PC-3 (cell line): ENCODE results near the gene AK1. TPM values are rescaled to one million over a fixed set of nuclear protein-coding genes. Genes with fewer than 3 reads are reported as not detected.
"Not testable (repeated sequence)": the region's sequence is repeated elsewhere in the genome, so short reads cannot be mapped to it uniquely, and the experiment has no call there.

Experiments
- ATAC-seq: fragments of 200-7000 bp; cut with Tn5 transposase; 2 replicates; pipeline ENCODE4 v1.9.1; 2020; ENCODE audit warnings: mild to moderate bottlenecking, moderate library complexity
- BruUV-seq: library from RNA; stranded (reverse); fragments of 400-500 nt; replicated peaks from 2 replicates; lab custom pipeline; 2021; lab: Mats Ljungman, UMichigan
- CTCF ChIA-PET: fragments of 300-600 bp; sonication (Branson Sonifier 250); formaldehyde crosslinking; loops from one replicate; lab custom pipeline; 2022; ENCODE audit warnings: antibody characterized with exemption; lab: Charles Lee
- POLR2A ChIA-PET: fragments of 300-600 bp; sonication (Branson Sonifier 250); formaldehyde crosslinking; loops from one replicate; lab custom pipeline; 2022; ENCODE audit warnings: antibody characterized with exemption; ENCODE audit not compliant: unreplicated experiment; lab: Charles Lee
- DNase-seq: peaks from one replicate; pipeline ENCODE4 v3.0.0-alpha.2; 2015
- H2AFZ ChIP-seq: fragments of 300-600 bp; sonication (generic); 2 replicates; pipeline ENCODE4 v1.6.0; 2016; ENCODE audit warnings: antibody characterized with exemption, low read length
- H3F3A ChIP-seq: fragments of 300-600 bp; sonication (generic); one replicate; pipeline ENCODE4 v1.6.0; 2017; ENCODE audit warnings: antibody characterized with exemption, low read length, control low read depth, mild to moderate bottlenecking; ENCODE audit not compliant: unreplicated experiment
- H3K27ac ChIP-seq: fragments of 300-600 bp; sonication (generic); 2 replicates; pipeline ENCODE4 v1.5.1; 2016; ENCODE audit warnings: mild to moderate bottlenecking, low read length
- H3K27me3 ChIP-seq: fragments of 300-600 bp; sonication (generic); 2 replicates; pipeline ENCODE4 v1.6.1; 2016; ENCODE audit warnings: low read length, mixed read lengths
- H3K36me3 ChIP-seq: fragments of 300-600 bp; sonication (generic); 2 replicates; pipeline ENCODE4 v1.6.1; 2016; ENCODE audit warnings: low read depth, mixed run types, low read length, mixed read lengths
- H3K4me1 ChIP-seq: fragments of 300-600 bp; sonication (generic); 2 replicates; pipeline ENCODE4 v1.5.1; 2016; ENCODE audit warnings: low read length; ENCODE audit not compliant: insufficient read depth
- H3K4me2 ChIP-seq: fragments of 300-600 bp; sonication (generic); 2 replicates; pipeline ENCODE4 v1.6.0; 2016; ENCODE audit warnings: low read length
- H3K4me3 ChIP-seq: fragments of 300-600 bp; sonication (generic); 2 replicates; pipeline ENCODE4 v1.5.1; 2016; ENCODE audit warnings: mild to moderate bottlenecking, low read length, mixed read lengths
- H3K79me2 ChIP-seq: fragments of 300-600 bp; sonication (generic); 2 replicates; pipeline ENCODE4 v1.6.1; 2017; ENCODE audit warnings: low read length, mixed read lengths
- H3K9ac ChIP-seq: fragments of 300-600 bp; sonication (generic); 2 replicates; pipeline ENCODE4 v1.6.0; 2016; ENCODE audit warnings: mild to moderate bottlenecking, low read length
- H3K9me2 ChIP-seq: fragments of 300-600 bp; sonication (generic); replicated peaks from 2 replicates; pipeline ENCODE4 v1.6.1; 2016; ENCODE audit warnings: mixed run types, low read length, mixed read lengths
- H3K9me3 ChIP-seq: fragments of 300-600 bp; sonication (generic); 2 replicates; pipeline ENCODE4 v1.6.1; 2016; ENCODE audit warnings: low read length, mixed read lengths
- H4K20me1 ChIP-seq: fragments of 300-600 bp; sonication (generic); 2 replicates; pipeline ENCODE4 v1.6.1; 2016; ENCODE audit warnings: low read length, mixed read lengths
- EZH2 ChIP-seq: fragments of 300-600 bp; sonication (generic); IDR thresholded peaks from one replicate; pipeline ENCODE4 v1.6.1; 2017; ENCODE audit warnings: antibody characterized with exemption, mild to moderate bottlenecking, low read length; ENCODE audit not compliant: unreplicated experiment
- EZH2phosphoT487 ChIP-seq: fragments of 300-600 bp; sonication (generic); IDR thresholded peaks from 2 replicates; pipeline ENCODE4 v1.6.1; 2018; ENCODE audit warnings: mild to moderate bottlenecking, antibody characterized with exemption, low read length, borderline replicate concordance
- intact Hi-C: fragments of 100-400 bp; cut with micrococcal nuclease; formaldehyde crosslinking; loops from 2 replicates; pipeline ENCODE4 v1.9.0; 2023
- total RNA-seq: library from RNA; depleted of rRNA; stranded (reverse); fragments of >200 nt; gene quantifications from 2 replicates; pipeline ENCODE4 v1.2.3, GENCODE V29; 2014
- TF ChIP-seq, protein P1 (sequence below): fragments of 300-600 bp; sonication (generic); conservative IDR thresholded peaks from 2 replicates; pipeline ENCODE4 v1.5.1; 2017; ENCODE audit warnings: antibody characterized with exemption, low read depth, mild to moderate bottlenecking, low read length

The AK1 gene
- total RNA-seq, 1 experiment from 2014 or later, result 79.1 TPM

DNA sequence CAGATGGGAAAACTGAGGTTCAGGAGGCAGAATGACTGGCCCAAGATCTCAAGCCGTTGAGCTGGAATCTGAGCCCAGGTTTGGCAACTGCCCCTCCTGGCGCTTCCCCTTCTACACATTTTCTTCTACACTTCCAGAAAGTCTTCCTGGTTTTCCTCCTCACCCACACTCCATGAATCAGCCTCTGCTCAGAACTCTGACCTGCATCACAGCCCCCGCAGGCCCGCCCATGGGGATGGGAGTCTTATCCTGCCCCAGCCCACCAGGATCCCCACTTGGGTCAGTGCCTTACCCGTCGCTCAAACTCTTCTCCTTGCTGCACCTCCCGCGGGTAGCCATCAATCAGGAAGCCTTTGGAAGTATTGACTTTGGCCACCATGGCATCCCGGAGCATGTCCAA is 5.9 kb downstream of the AK1 start:
- H2AFZ ChIP-seq, result no peak overlapping the region
- H3K4me1 ChIP-seq, result peaks cover 12% of the 10 kb centered on the region
- H3K27me3 ChIP-seq, result no peaks in the 10 kb centered on the region
- no peaks in the 10 kb centered on the region for H3K36me3 ChIP-seq
- H3K4me3 ChIP-seq, result no peak overlapping the region
- H3K27ac ChIP-seq, result no peak overlapping the region
- no TSS peak for BruUV-seq
- no peaks in the 10 kb centered on the region for H4K20me1 ChIP-seq
- CTCF ChIA-PET, result no interaction called here
- ATAC-seq (no peak), DNase-seq (no peak)
- no peaks in the 10 kb centered on the region for H3F3A ChIP-seq
- H3K4me2 ChIP-seq, result no peak overlapping the region
- H3K79me2 ChIP-seq, result peaks cover 10% of the 10 kb centered on the region
- intact Hi-C loops, result loop anchor here (2.0 kb wide), 1 partner anchor 85 kb away; the partner anchor contains the start of gene CDK9
- no peak overlapping the region for H3K9ac ChIP-seq
- H3K9me2 ChIP-seq, result no peaks in the 10 kb centered on the region
- POLR2A ChIA-PET, result no interaction called here
- H3K9me3 ChIP-seq, result no peaks in the 10 kb centered on the region
- TF ChIP-seq EZH2phosphoT487 (no peak), EZH2 (no peak)
- TF ChIP-seq, protein P1, sequence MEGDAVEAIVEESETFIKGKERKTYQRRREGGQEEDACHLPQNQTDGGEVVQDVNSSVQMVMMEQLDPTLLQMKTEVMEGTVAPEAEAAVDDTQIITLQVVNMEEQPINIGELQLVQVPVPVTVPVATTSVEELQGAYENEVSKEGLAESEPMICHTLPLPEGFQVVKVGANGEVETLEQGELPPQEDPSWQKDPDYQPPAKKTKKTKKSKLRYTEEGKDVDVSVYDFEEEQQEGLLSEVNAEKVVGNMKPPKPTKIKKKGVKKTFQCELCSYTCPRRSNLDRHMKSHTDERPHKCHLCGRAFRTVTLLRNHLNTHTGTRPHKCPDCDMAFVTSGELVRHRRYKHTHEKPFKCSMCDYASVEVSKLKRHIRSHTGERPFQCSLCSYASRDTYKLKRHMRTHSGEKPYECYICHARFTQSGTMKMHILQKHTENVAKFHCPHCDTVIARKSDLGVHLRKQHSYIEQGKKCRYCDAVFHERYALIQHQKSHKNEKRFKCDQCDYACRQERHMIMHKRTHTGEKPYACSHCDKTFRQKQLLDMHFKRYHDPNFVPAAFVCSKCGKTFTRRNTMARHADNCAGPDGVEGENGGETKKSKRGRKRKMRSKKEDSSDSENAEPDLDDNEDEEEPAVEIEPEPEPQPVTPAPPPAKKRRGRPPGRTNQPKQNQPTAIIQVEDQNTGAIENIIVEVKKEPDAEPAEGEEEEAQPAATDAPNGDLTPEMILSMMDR, result no peak

DNA sequence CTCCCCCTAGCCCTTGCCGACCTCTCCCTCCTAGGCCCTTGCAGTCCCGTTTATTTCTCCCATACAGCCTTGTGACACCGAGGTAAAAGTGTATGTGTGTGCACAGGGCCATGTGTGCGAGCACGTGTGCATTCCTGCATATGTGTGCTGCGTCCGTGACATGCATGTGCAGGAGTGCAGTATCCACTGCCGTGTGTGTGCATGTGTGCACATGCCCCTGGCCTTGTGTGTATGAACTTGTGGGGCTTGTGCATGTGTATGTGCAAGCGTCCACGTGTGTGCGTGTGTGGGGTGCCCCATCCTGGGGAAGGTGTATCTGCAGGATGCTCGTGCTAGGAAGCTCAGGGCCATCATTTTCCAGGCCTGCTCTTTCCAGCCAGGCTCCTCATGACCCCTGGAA is 6.6 kb downstream of the AK1 start:
- no peaks in the 10 kb centered on the region for H3F3A ChIP-seq
- no peaks in the 10 kb centered on the region for H3K9me3 ChIP-seq
- H3K9ac ChIP-seq, result no peak overlapping the region
- intact Hi-C loops, result loop anchor here (2.0 kb wide), 1 partner anchor 84 kb away; the partner anchor contains the start of gene CDK9
- TF ChIP-seq, protein P1, result no peak
- no peak for TF ChIP-seq EZH2
- no peak for TF ChIP-seq EZH2phosphoT487
- no peak overlapping the region for H2AFZ ChIP-seq
- no peaks in the 10 kb centered on the region for H3K9me2 ChIP-seq
- ChIA-PET POLR2A (no interaction called here), CTCF (no interaction called here)
- H3K4me1 ChIP-seq, result peaks cover 12% of the 10 kb centered on the region
- H3K4me2 ChIP-seq, result no peak overlapping the region
- no peaks in the 10 kb centered on the region for H3K36me3 ChIP-seq
- DNase-seq (no peak), ATAC-seq (no peak)
- no TSS peak for BruUV-seq
- H3K27ac ChIP-seq, result no peak overlapping the region
- H4K20me1 ChIP-seq, result no peaks in the 10 kb centered on the region
- H3K27me3 ChIP-seq, result no peaks in the 10 kb centered on the region
- no peak overlapping the region for H3K4me3 ChIP-seq
- peaks cover 4% of the 10 kb centered on the region for H3K79me2 ChIP-seq

DNA sequence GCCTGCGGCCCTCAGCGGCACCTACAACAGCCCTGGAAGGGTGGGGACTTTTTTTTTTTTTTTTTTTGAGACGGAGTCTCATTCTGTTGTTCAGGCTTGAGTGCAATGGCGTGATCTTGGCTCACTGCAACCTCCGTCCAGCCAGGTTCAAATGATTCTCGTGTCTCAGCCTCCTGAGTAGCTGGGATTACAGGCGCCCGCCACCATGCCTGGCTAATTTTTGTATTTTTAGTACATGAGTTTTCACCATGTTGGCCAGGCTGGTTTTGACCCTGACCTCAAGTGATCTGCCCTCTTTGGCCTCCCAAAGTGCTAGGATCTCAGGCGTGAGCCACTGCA is 7.4 kb downstream of the AK1 start:
- ATAC-seq, H3K27me3 ChIP-seq, H4K20me1 ChIP-seq, H3K9ac ChIP-seq, POLR2A ChIA-PET, H3K9me2 ChIP-seq, H3K36me3 ChIP-seq, BruUV-seq, H3K4me3 ChIP-seq, H2AFZ ChIP-seq, H3K27ac ChIP-seq, DNase-seq, H3K79me2 ChIP-seq, H3F3A ChIP-seq, H3K4me2 ChIP-seq, H3K9me3 ChIP-seq: not testable (repeated sequence)
- CTCF ChIA-PET, result interaction anchor here (0.7 to 1.5 kb wide), 3 partner anchors 69 to 135 kb away, joined by 4 to 19 read pairs (median 9); partner anchors contain the start of gene TOR2A
- intact Hi-C loops, result loop anchor here (2.0 kb wide), 1 partner anchor 83 kb away; the partner anchor contains the start of gene CDK9
- H3K4me1 ChIP-seq, result peaks cover 12% of the 10 kb centered on the region
